Right lobe of liver (tissue), 6 donors: ENCODE measurements around the gene SAMD4A. TPM values are rescaled to one million over a fixed set of nuclear protein-coding genes. Genes with fewer than 3 reads are reported as not detected.

Experiments used
- ATAC-seq, 4 donors: fragments of 200-7000 bp; cut with Tn5 transposase; one replicate each; pipeline ENCODE4 v1.9.1; 2020; ENCODE audit warnings: mild to moderate bottlenecking in 4 of 4, moderate library complexity in 4 of 4
- DNase-seq, 3 donors: peaks; one replicate each; pipeline ENCODE4 v3.0.0-alpha.2; 2020
- H3K27ac ChIP-seq, 3 donors: fragments of 200-600 bp; one replicate each; pipeline ENCODE4 v1.8.0; 2022
- H3K27me3 ChIP-seq, 2 donors: fragments of 200-600 bp; one replicate each; pipeline ENCODE4 v1.8.0; 2022
- H3K36me3 ChIP-seq, 4 donors: fragments of 200-600 bp; sonication (generic) in 1 of 4; one replicate each; pipeline versions ENCODE4 v1.5.1 to v1.8.0; 2017 to 2022; ENCODE audit warnings: control low read depth in 1 of 4
- H3K4me1 ChIP-seq, 4 donors: fragments of 200-600 bp; sonication (generic) in 1 of 4; one replicate each; pipeline versions ENCODE4 v1.5.1 to v1.8.0; 2017 to 2022; ENCODE audit warnings: control low read depth in 1 of 4
- H3K4me3 ChIP-seq, 3 donors: fragments of 200-600 bp; one replicate each; pipeline ENCODE4 v1.8.0; 2022
- H3K9me3 ChIP-seq, 4 donors: fragments of 200-600 bp; sonication (generic) in 1 of 4; one replicate each; pipeline versions ENCODE4 v1.5.1 to v1.8.0; 2017 to 2022; ENCODE audit warnings: control low read depth in 1 of 4
- CTCF ChIP-seq, 4 donors: fragments of 200-600 bp in 3 of 4; fragments of 450-650 bp in 1 of 4; IDR thresholded peaks; one replicate each; pipeline versions ENCODE4 v1.5.1 to v1.8.0; 2016 to 2022; ENCODE audit warnings: antibody characterized with exemption in 4 of 4, mild to moderate bottlenecking in 2 of 4
- POLR2A ChIP-seq: fragments of 450-650 bp; IDR thresholded peaks from one replicate; pipeline ENCODE4 v1.6.1; 2017; ENCODE audit warnings: antibody characterized with exemption, mild to moderate bottlenecking
- WGBS: methylation state at CpG from one replicate; pipeline ENCODE4 v1.1.6; 2018; ENCODE audit warnings: low coverage, low lambda C conversion rate; ENCODE audit not compliant: insufficient coverage; ENCODE audit errors: missing lambda C conversion rate; 5-methylcytosine and 5-hydroxymethylcytosine counted together
- intact Hi-C, 2 donors: fragments of 100-400 bp; cut with DNase I; formaldehyde crosslinking; loops; one replicate each; pipeline versions ENCODE4 v1.11.2 to v1.14.1; 2022
- total RNA-seq, 6 experiments: library from RNA; depleted of rRNA in 2 of 6; stranded (reverse); fragments of >200 nt in 2 of 6; fragmentation: NEBNext Ultra II Directional in 3 of 6; extraction: Animal tissue kit (Norgen Biotek cat#: 25700) in 3 of 6; gene quantifications; one replicate each; pipeline versions ENCODE4 v1.1.0 to v1.2.4, GENCODE V29; 2016 to 2023
- donor health status: DM: no; HTN: yes; CAD: no.
- donor health status: DM: no; HTN: no; CAD: no.
- donor health status: DM: no; HTN: no; CAD: no.
- donor health status: DM: no; HTN: yes; CAD: no.
- donor health status: DM: no; HTN: yes; CAD: no.

The SAMD4A gene
- total RNA-seq, 6 experiments from 2014 or later = 16.7 to 31.9 (median 21.1) TPM

GRCh38 chr14:54816450-54816849 lies 249.5 kb downstream of the SAMD4A start:
- intact Hi-C loops = no loop called here
- WGBS = 83% methylated on average over 1 of the region's 1 CpG
- H3K27ac ChIP-seq = no peak overlapping the region
- ATAC-seq (no peak), DNase-seq (no peak)
- no peaks in the 10 kb centered on the region for H3K4me1 ChIP-seq
- no peaks in the 10 kb centered on the region for H3K27me3 ChIP-seq
- no peak overlapping the region for H3K4me3 ChIP-seq
- TF ChIP-seq POLR2A (no peak), CTCF (IDR thresholded peaks at IDR 0.05) (no peak)
- no peaks in the 10 kb centered on the region for H3K36me3 ChIP-seq
- H3K9me3 ChIP-seq = no peaks in the 10 kb centered on the region

GRCh38 chr14:54817506-54817905 lies 250.6 kb downstream of the SAMD4A start:
- Histone ChIP-seq H3K4me1 (no peaks in the 10 kb centered on the region), H3K36me3 (no peaks in the 10 kb centered on the region), H3K27ac (no peak overlapping the region), H3K4me3 (no peak overlapping the region), H3K9me3 (no peaks in the 10 kb centered on the region), H3K27me3 (no peaks in the 10 kb centered on the region)
- DNase-seq (no peak), ATAC-seq (no peak)
- WGBS = 94% methylated on average over 5 of the region's 5 CpGs
- TF ChIP-seq POLR2A = no peak
- TF ChIP-seq CTCF (IDR thresholded peaks at IDR 0.05) = no peak
- intact Hi-C loops = no loop called here

- Histone ChIP-seq H3K9me3 (no peaks in the 10 kb centered on the region), H3K27me3 (no peaks in the 10 kb centered on the region), H3K27ac (no peak overlapping the region), H3K36me3 (no peaks in the 10 kb centered on the region), H3K4me1 (no peaks in the 10 kb centered on the region), H3K4me3 (no peak overlapping the region)
- DNase-seq (no peak), ATAC-seq (no peak)
- 72% methylated on average over 7 of the region's 14 CpGs for WGBS
- no peak for TF ChIP-seq CTCF (IDR thresholded peaks at IDR 0.05)
- TF ChIP-seq POLR2A = no peak
- intact Hi-C loops = no loop called here
Observed at GRCh38 chr14:54818201-54819133, 251.5 kb downstream of the SAMD4A start.

GRCh38 chr14:54822685-54823084 lies 255.8 kb downstream of the SAMD4A start:
- no peaks in the 10 kb centered on the region for H3K27me3 ChIP-seq
- no peak overlapping the region for H3K27ac ChIP-seq
- no peaks in the 10 kb centered on the region for H3K9me3 ChIP-seq
- TF ChIP-seq POLR2A = no peak
- TF ChIP-seq CTCF (IDR thresholded peaks at IDR 0.05) = no peak
- no peak for DNase-seq
- H3K36me3 ChIP-seq = no peaks in the 10 kb centered on the region
- intact Hi-C loops = no loop called here
- ATAC-seq = no peak
- H3K4me3 ChIP-seq = no peak overlapping the region
- no peaks in the 10 kb centered on the region for H3K4me1 ChIP-seq
